GM18951 (cell line): ENCODE data around the gene GNA15.
"Not testable (repeated sequence)": the region's sequence is repeated elsewhere in the genome, so short reads cannot be mapped to it uniquely, and the experiment has no call there.

ENCODE experiments used
- POLR2A ChIP-seq: IDR thresholded peaks from 4 replicates; pipeline ENCODE4 v1.6.1; 2011; ENCODE audit warnings: mild to moderate bottlenecking; ENCODE audit not compliant: insufficient read length, insufficient read depth; ENCODE audit errors: extremely low read depth
- in situ Hi-C: fragments of 300-500 bp; cut with MboI; formaldehyde crosslinking; loops from one replicate; pipeline ENCODE4 v1.12.0; 2022; ENCODE audit warnings: low sequenced_read_pairs, mixed read lengths, inconsistent platforms; ENCODE audit not compliant: unreplicated experiment

The GNA15 gene

GRCh38 chr19:3185461-3186159 is 49.8 kb downstream of the GNA15 start, which contains the start of gene NCLN:
NCLN (plus strand) TSS chr19:3185930; CDS start chr19:3186031, 101 bp downstream.
- in situ Hi-C loops: no loop called here
- peak; percentile 79 for TF ChIP-seq POLR2A

- in situ Hi-C loops: no loop called here
- TF ChIP-seq POLR2A: no peak
These were observed 50.4 kb downstream of the GNA15 start for GRCh38 chr19:3186160-3186688.

GRCh38 chr19:3186891-3187661 is 51.2 kb downstream of the GNA15 start:
- TF ChIP-seq POLR2A: no peak

GRCh38 chr19:3187662-3188511 is 52.1 kb downstream of the GNA15 start:
- in situ Hi-C loops: no loop called here
- no peak for TF ChIP-seq POLR2A

More at GRCh38 chr19:3186891-3187661, 51.2 kb downstream of the GNA15 start:
- in situ Hi-C loops: no loop called here

GRCh38 chr19:3188627-3189596 is 53.1 kb downstream of the GNA15 start:
- in situ Hi-C loops: no loop called here
- TF ChIP-seq POLR2A: no peak

- in situ Hi-C loops: no loop called here
- no peak for TF ChIP-seq POLR2A
These were observed 54.1 kb downstream of the GNA15 start for GRCh38 chr19:3189702-3190469.

- TF ChIP-seq POLR2A: no peak
- in situ Hi-C loops: no loop called here
These were observed 54.6 kb downstream of the GNA15 start for GRCh38 chr19:3190470-3190770.

GRCh38 chr19:3190921-3191805 is 55.3 kb downstream of the GNA15 start:
- TF ChIP-seq POLR2A: no peak
- in situ Hi-C loops: no loop called here

- in situ Hi-C loops: not testable (repeated sequence)
These were observed 55.9 kb downstream of the GNA15 start for GRCh38 chr19:3191806-3192104.

GRCh38 chr19:3192228-3192635 is 56.4 kb downstream of the GNA15 start:
- in situ Hi-C loops: no loop called here

GRCh38 chr19:3192684-3193083 is 56.9 kb downstream of the GNA15 start:
- TF ChIP-seq POLR2A: no peak
- in situ Hi-C loops: no loop called here

More at GRCh38 chr19:3192228-3192635, 56.4 kb downstream of the GNA15 start:
- TF ChIP-seq POLR2A: no peak
